ENCODE data around the gene DCLK3.

GRCh38 chr3:36714343-36715086 lies 49.8 kb downstream of the DCLK3 start:
- TF ChIP-seq ZSCAN29 (IDR thresholded peaks at IDR 0.05) (no peak), POLR2A (IDR thresholded peaks at IDR 0.05; ENCODE audit: low read depth, low read length) (no peak), TCF7 (IDR thresholded peaks at IDR 0.05; ENCODE audit: borderline replicate concordance) (no peak), SP1 (IDR thresholded peaks at IDR 0.05; ENCODE audit: low read depth, low read length) (no peak), EZH2 (IDR thresholded peaks at IDR 0.05; ENCODE audit: borderline replicate concordance, control insufficient read depth, low read depth, low read length) (no peak), E2F4 (IDR thresholded peaks at IDR 0.05; ENCODE audit: low read depth, low read length) (no peak), RAD21 (IDR thresholded peaks at IDR 0.05; ENCODE audit: insufficient read depth, low read depth, low read length) (no peak), DPF2 (IDR thresholded peaks at IDR 0.05) (no peak), TAF1 (IDR thresholded peaks at IDR 0.05; ENCODE audit: borderline replicate concordance, low read depth, low read length) (no peak), ZNF24 (IDR thresholded peaks at IDR 0.05) (no peak)
